Measurements from ENCODE around the gene ALDH1B1. TPM values are rescaled to one million over a fixed set of nuclear protein-coding genes. Genes with fewer than 3 reads are reported as not detected.

ALDH1B1 gene
- total and polyA plus RNA-seq, 12 donors, result 4.4 to 46.8 (median 19.3) TPM

DNA sequence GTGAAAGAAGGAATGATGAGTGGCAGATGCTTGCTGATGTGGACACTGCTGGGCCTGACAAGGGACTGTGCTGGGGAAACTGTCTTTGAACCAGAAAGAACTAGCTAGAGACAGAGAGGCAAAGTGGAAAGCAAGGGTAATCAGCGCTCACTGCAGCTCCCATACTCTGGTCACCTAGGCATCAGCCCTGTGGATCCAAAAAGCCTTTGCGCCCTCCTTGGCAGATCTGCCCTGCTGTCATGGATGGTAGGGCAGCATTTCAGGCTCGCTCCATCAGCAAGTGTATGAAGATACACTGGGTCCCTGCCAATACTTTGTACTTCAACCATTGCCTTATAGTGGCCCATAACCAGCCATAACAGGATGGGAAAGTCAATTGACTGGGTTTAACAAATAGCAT is 6.6 kb upstream of the ALDH1B1 start:
- WGBS, 4 donors, result 97 to 100% (median 97%) methylated on average over 3 of the region's 3 CpGs
- no peaks in the 10 kb centered on the region for H3K9me3 ChIP-seq (replicated peaks in 1 of 3)
- no peak for DNase-seq
- no peak overlapping the region for H3K27ac ChIP-seq
- no peaks in the 10 kb centered on the region for H3K27me3 ChIP-seq
- no peaks in the 10 kb centered on the region for H3K36me3 ChIP-seq (replicated peaks in 1 of 2)
- no peaks in the 10 kb centered on the region for H3K4me1 ChIP-seq (replicated peaks in 1 of 2)
- no peak for TF ChIP-seq POLR2A (IDR thresholded peaks at IDR 0.05)
- TF ChIP-seq, protein P1, sequence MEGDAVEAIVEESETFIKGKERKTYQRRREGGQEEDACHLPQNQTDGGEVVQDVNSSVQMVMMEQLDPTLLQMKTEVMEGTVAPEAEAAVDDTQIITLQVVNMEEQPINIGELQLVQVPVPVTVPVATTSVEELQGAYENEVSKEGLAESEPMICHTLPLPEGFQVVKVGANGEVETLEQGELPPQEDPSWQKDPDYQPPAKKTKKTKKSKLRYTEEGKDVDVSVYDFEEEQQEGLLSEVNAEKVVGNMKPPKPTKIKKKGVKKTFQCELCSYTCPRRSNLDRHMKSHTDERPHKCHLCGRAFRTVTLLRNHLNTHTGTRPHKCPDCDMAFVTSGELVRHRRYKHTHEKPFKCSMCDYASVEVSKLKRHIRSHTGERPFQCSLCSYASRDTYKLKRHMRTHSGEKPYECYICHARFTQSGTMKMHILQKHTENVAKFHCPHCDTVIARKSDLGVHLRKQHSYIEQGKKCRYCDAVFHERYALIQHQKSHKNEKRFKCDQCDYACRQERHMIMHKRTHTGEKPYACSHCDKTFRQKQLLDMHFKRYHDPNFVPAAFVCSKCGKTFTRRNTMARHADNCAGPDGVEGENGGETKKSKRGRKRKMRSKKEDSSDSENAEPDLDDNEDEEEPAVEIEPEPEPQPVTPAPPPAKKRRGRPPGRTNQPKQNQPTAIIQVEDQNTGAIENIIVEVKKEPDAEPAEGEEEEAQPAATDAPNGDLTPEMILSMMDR (IDR thresholded peaks at IDR 0.05), result no peak
- intact Hi-C loops (cut with DNase I), result no loop called here
- no peak overlapping the region for H3K4me3 ChIP-seq

DNA sequence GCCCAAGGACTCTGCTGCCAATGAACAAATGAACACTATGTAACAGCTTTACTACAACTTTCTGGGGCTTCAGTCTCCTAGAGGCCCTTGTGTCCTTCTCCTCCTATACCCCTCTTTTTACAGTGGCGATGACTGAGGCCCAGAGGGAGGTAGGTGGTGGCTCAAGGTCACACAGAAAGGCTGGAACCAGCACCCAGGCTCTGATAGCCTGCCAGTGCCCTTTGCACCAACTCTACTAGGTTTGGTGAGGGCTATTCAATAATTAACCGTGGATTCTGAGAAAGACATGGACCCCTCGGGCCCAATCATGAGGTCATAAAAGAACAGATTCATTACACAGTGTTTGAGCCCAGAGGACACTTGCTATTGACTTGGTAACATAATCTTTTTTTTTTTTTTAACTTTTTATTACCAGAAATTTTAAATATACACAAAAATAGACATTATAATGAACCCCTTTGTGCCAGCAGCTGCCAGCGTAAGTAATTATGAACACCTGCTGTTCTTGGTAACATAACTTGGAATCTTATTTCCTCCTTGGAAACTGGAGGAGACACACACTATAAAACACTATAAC is 6.1 kb upstream of the ALDH1B1 start:
- no peaks in the 10 kb centered on the region for H3K4me1 ChIP-seq (replicated peaks in 1 of 2)
- H3K36me3 ChIP-seq (replicated peaks in 1 of 2), result no peaks in the 10 kb centered on the region
- H3K4me3 ChIP-seq, result no peak overlapping the region
- TF ChIP-seq, protein P1 (IDR thresholded peaks at IDR 0.05), result no peak
- TF ChIP-seq POLR2A (IDR thresholded peaks at IDR 0.05), result no peak
- WGBS, 4 donors, result 87 to 92% (median 90%) methylated on average over 4 of the region's 4 CpGs
- no peak overlapping the region for H3K27ac ChIP-seq
- H3K9me3 ChIP-seq (replicated peaks in 1 of 3), result no peaks in the 10 kb centered on the region
- intact Hi-C loops (cut with DNase I), result no loop called here
- no peaks in the 10 kb centered on the region for H3K27me3 ChIP-seq
- DNase-seq, result no peak

DNA sequence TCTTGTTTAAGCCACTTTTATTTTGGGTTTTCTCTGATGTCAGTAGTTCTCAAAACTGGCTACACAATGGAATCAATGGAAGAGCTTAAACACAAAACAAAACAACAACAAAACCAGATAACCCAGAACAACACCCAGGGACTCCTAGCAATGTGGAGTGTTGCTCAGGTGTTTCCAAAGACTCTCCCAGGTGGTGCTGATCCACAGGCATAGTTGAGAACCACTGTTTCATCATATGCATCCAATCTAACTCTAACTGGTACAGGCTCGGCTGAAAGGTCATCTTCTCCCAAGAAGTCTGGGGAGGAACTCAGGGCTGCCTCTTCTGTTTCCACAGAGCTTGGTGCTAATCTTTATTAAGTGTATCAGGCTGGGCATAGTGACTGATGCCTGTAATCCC is 5.4 kb upstream of the ALDH1B1 start:
- Histone ChIP-seq H3K27ac (no peak overlapping the region), H3K9me3 (replicated peaks in 1 of 3) (no peaks in the 10 kb centered on the region), H3K36me3 (replicated peaks in 1 of 2) (no peaks in the 10 kb centered on the region), H3K4me1 (replicated peaks in 1 of 2) (peaks cover 0 to 4% of the 10 kb centered on the region in 2 donors), H3K4me3 (no peak overlapping the region), H3K27me3 (no peaks in the 10 kb centered on the region)
- TF ChIP-seq, protein P1 (IDR thresholded peaks at IDR 0.05), result no peak
- no peak for TF ChIP-seq POLR2A (IDR thresholded peaks at IDR 0.05)
- intact Hi-C loops (cut with DNase I), result no loop called here
- no peak for DNase-seq
- 44 to 92% (median 84%) methylated on average over 1 of the region's 1 CpG for whole genome bisulfite sequencing, 4 donors

DNA sequence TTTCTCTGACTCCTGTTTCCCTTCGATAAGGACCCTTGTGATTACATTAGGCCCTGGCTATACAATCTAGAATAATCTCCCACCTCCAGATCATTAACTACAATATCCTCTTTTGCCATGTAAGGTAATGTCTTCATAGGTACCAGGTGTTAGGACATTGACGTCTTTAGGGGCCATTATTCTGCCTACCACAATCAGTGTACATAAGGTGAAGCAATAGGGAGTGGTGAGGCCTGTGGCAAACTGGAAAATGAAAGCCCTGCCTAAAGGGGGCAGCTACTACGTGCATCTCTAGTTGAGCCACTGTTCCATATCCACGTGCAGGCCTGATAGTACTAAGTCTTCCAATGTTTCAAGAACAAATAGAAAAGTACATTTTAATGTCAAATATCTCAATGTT is 4.8 kb upstream of the ALDH1B1 start:
- no peak overlapping the region for H3K4me3 ChIP-seq
- DNase-seq, result no peak
- intact Hi-C loops (cut with DNase I), result no loop called here
- H3K36me3 ChIP-seq (replicated peaks in 1 of 2), result no peaks in the 10 kb centered on the region
- H3K27ac ChIP-seq, result no peak overlapping the region
- peaks cover 0 to 5% of the 10 kb centered on the region in 2 donors for H3K4me1 ChIP-seq (replicated peaks in 1 of 2)
- WGBS, 4 donors, result 95 to 97% (median 96%) methylated on average over 4 of the region's 4 CpGs
- H3K9me3 ChIP-seq (replicated peaks in 1 of 3), result no peaks in the 10 kb centered on the region
- no peaks in the 10 kb centered on the region for H3K27me3 ChIP-seq
- TF ChIP-seq, protein P1 (IDR thresholded peaks at IDR 0.05), result no peak
- TF ChIP-seq POLR2A (IDR thresholded peaks at IDR 0.05), result no peak
